H1 (cell line): ENCODE results near the gene CD244. TPM values are rescaled to one million over a fixed set of nuclear protein-coding genes. Genes with fewer than 3 reads are reported as not detected.

Experiments
- polyA plus RNA-seq, 7 experiments: library from polyadenylated mRNA; depleted of rRNA in 3 of 7; stranded (reverse) in 5 of 7; unstranded in 2 of 7; fragments of >200 nt in 5 of 7; fragments of 200-250 nt in 2 of 7; gene quantifications; 1 replicate in 5 of 7; 2 replicates in 1 of 7; 4 replicates in 1 of 7; pipeline versions ENCODE4 v1.2.1 to v1.2.3, GENCODE V29; 2011 to 2013; ENCODE audit warnings: missing spikeins in 2 of 7, mixed read lengths in 2 of 7
- total RNA-seq: library from RNA; stranded (reverse); fragmentation: NEBNext Ultra II Directional; extraction: Animal tissue kit (Norgen Biotek cat#: 25700); gene quantifications from 2 replicates; pipeline ENCODE4 v1.2.1, GENCODE V29; 2021

CD244 gene
- total and polyA plus RNA-seq, 2 of the 8 experiments (the other 6 are each of a cell fraction or from before 2014, with no cell fraction given), result not detected

Other genes starting within 250 kb of the CD244 start
- not detected in 2 replicates for gene SLAMF1, start 215.8 kb downstream of the CD244 start, total RNA-seq
- gene SLAMF1, start 215.8 kb downstream of the CD244 start, polyA plus RNA-seq (2011; rRNA removed), result not detected in 2 replicates
- not detected in 2 replicates for gene CD48, start 151.1 kb downstream of the CD244 start, total RNA-seq
- 0.08 TPM in 1 of 2 replicates, not detected in the other for gene CD48, start 151.1 kb downstream of the CD244 start, polyA plus RNA-seq (2011; rRNA removed)
- not detected in 2 replicates for gene SLAMF7, start 123.6 kb downstream of the CD244 start, total RNA-seq
- gene SLAMF7, start 123.6 kb downstream of the CD244 start, polyA plus RNA-seq (2011; rRNA removed), result not detected in 2 replicates
- not detected in 2 replicates for gene LY9, start 66.7 kb downstream of the CD244 start, total RNA-seq
- not detected in 2 replicates for gene LY9, start 66.7 kb downstream of the CD244 start, polyA plus RNA-seq (2011; rRNA removed)
- not detected in 2 replicates for gene ITLN1, start 22.3 kb upstream of the CD244 start, total RNA-seq
- gene ITLN1, start 22.3 kb upstream of the CD244 start, polyA plus RNA-seq (2011; rRNA removed), result not detected in 2 replicates
- gene ITLN2, start 91.9 kb upstream of the CD244 start, total RNA-seq, result 4.7 and 5.6 TPM in 2 replicates
- gene ITLN2, start 91.9 kb upstream of the CD244 start, polyA plus RNA-seq (2011; rRNA removed), result 6.3 and 6.8 TPM in 2 replicates
- 143 and 159 TPM in 2 replicates for gene F11R, start 158.3 kb upstream of the CD244 start, total RNA-seq
- gene F11R, start 158.3 kb upstream of the CD244 start, polyA plus RNA-seq (2011; rRNA removed), result 170 and 200 TPM in 2 replicates
- 60.4 and 60.9 TPM in 2 replicates for gene TSTD1, start 176.1 kb upstream of the CD244 start, total RNA-seq
- 314 and 360 TPM in 2 replicates for gene TSTD1, start 176.1 kb upstream of the CD244 start, polyA plus RNA-seq (2011; rRNA removed)
- gene USF1, start 183.1 kb upstream of the CD244 start, total RNA-seq, result 68.9 and 74.6 TPM in 2 replicates
- 45.7 and 50.3 TPM in 2 replicates for gene USF1, start 183.1 kb upstream of the CD244 start, polyA plus RNA-seq (2011; rRNA removed)
- gene ARHGAP30, start 207.0 kb upstream of the CD244 start, total RNA-seq, result 0.39 and 0.40 TPM in 2 replicates
- 0.27 and 0.50 TPM in 2 replicates for gene ARHGAP30, start 207.0 kb upstream of the CD244 start, polyA plus RNA-seq (2011; rRNA removed)
- gene NECTIN4, start 226.7 kb upstream of the CD244 start, total RNA-seq, result 0.19 and 0.29 TPM in 2 replicates
- 0.71 and 0.86 TPM in 2 replicates for gene NECTIN4, start 226.7 kb upstream of the CD244 start, polyA plus RNA-seq (2011; rRNA removed)
- gene KLHDC9, start 235.5 kb upstream of the CD244 start, total RNA-seq, result 4.0 and 6.5 TPM in 2 replicates
- gene KLHDC9, start 235.5 kb upstream of the CD244 start, polyA plus RNA-seq (2011; rRNA removed), result 15.6 and 18.0 TPM in 2 replicates